NCI-H82 treated with DMSO at 0.1 percent for 48 hours (cell line): Measurements from ENCODE around the gene SCOC.
A peak's percentile ranks its signal among the peaks of the same experiment; 100 is the strongest.
"Not testable (repeated sequence)": the region's sequence is repeated elsewhere in the genome, so short reads cannot be mapped to it uniquely, and the experiment has no call there.

Experiments used
- DNase-seq: peaks from one replicate; lab custom pipeline; 2025; ENCODE audit not compliant: unreplicated experiment; lab: John Stamatoyannopoulos, UW

The SCOC gene

DNA sequence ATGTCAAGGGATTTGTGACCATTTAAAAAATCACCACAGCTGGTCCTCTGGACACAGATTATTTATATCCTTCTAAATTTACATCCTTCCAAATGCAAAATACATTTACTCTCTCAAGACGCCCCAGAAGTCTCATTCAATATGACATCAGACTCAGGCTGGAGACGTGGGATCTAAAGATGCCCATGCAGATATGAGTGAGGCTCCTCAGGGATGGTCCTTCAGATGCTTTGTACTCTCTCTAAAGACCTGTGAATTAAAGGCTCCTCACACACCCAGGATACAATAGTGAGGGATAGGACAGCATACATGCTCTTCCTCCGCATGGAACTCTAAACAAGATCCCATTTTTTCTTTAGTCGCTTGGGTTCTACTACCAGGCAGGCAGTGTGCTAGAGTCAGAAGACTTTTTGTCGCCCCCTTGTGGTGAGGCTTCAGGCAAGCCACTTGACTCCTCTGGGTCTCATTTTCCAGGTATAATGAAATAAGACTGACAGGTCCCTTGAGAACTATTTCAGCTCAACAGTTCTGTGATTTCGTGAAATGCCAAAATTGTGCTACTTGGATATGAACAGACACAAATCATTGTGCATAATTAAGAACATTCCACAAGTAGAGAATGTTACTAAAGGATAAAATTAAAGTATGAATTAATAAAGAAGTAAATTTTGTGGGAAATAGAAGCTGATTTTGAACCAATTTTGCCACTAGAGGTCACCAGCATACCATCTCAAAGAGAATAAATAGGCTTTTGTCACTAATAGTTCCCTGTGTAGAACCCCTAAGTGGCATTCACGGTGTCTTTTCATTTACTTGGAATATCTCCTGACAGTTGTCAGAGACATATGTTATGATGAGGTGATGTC is 13.7 kb upstream of the SCOC start:
- DNase-seq: peak; percentile 46

DNA sequence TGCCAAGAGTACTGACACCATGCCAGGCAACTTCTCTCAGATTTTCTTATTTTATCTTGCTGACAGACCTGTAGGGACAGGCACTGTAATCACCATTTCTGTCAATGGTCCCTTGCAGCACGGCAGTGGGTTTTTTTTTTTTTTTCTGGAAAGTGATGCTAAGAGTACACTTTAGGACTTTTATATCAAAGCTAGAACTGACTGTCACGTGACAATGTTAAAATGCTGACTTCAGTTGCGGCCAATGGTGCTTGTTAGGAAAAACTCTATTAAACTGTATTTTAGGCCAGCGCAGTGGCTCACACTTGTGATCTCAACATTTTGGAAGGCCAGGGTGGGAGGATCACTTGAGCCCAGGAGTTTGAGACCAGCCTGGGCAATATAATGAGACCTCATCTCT is 12.3 kb upstream of the SCOC start:
- no peak for DNase-seq

DNA sequence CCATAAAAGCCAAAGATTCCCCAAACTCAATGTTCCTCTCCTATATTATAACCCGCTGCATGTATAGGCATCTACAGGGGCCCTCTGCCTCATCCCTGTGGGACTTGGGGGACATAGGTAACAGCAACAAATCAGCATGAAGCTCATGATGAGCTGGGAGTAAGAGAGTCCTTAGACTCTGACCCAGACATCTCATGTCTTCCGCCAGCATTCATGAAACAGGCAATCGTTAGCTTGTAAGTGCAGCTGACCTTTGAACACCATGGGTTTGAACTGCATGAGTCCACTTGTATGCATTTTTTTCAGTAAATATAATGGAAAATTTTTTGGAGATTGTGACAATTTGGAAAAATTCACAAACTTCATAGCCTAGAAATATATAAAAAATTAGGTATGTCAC is 10.4 kb upstream of the SCOC start:
- no peak for DNase-seq

DNA sequence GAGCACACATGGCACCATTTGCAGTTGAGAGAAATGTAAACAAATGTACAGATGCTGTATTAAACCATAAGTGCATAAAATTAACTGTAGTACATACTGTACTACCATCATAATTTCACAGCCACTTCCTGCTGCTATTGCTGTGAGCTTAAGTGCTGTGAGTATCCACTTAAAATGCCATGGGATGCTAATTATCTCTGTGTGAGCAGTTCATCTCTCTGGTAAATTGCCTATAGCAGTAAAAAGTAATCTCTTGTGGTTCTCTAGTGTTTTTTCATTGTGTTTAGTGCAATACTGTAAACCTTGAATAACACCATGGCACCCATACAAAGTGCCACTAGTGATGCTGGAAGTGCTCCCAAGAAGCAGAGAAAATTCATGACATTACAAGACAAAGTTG is 9.9 kb upstream of the SCOC start:
- no peak for DNase-seq

DNA sequence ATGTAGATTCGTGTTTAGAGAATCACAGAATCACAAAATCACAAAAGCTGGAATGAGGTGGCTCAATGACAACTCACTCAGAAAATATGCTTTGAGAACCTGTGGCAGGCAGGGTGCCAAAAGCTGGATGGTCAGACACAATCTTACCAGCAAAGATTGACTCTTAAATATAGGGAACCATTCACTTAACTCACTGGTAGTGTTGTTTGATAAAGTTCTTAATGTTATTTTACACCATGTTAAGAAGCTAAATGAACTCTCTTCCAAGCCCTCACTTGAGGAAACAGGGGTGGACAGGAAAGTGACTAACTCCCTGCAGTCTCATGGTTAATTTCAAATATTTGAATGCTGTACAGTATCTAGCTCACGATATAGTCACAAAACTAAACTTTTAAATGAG is 5.7 kb upstream of the SCOC start:
- no peak for DNase-seq

DNA sequence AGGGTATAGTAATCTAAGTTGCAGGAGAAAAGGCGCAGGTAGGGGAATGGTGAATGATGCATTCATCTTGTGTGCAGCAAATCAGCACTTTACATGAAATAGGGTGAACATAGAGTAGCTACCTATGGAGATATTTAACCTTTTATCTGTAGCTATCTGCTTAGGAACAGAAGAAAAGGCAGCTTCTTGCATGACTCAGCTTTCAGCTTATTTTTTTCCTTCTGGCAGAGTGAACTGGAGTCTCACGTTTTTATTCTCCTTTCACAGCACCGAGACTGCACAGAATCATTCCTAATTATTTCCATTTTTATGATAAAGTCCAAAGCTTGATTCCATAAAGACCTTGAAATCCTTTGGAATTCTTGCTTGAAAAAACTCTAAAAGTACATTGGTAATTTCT is 4.8 kb upstream of the SCOC start:
- DNase-seq: no peak

DNA sequence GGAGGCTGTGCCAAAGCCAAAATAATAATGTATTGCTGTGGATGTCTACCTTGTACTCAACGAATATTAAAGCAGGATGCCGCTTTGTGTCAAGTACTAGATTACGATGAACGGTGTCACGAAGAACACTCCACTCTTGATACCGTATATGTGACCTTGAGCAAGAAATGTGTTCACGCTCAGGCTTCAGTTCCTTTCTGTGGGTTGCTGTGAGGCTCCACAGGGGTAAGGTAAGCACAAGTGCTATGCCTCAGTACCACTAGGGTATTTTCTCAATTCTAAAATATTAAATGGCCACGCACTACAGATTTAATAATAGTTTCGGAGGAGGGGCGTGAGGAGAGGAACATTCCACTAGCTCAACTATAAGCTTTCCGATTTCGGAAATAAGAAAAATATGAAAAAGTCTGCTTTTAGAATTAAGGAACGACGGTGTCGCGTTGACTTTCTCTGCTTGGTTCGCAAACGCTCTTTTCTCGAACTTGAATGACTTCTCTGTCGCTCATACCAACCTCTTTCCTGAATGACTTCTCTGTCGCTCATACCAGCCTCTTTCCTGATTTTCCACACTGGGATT is 607 bp upstream of the SCOC start:
- DNase-seq: no peak

DNA sequence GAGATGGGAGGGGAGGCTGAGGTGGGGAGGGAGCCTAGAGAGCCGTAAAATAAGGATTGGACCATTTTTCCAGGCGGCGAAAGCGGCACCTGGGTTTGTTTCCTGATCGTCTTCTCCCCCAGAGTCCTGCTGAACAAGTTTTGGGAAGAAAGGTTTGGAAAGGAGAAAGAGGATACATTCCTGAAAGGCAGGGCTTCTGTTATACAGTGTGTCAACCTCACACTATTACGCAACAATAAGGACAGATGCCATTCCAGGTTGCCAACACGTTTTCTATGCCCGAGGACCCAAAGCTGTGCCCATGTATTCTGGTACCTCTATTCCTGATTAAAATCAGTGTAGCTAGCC is 658 bp downstream of the SCOC start:
- DNase-seq: no peak

DNA sequence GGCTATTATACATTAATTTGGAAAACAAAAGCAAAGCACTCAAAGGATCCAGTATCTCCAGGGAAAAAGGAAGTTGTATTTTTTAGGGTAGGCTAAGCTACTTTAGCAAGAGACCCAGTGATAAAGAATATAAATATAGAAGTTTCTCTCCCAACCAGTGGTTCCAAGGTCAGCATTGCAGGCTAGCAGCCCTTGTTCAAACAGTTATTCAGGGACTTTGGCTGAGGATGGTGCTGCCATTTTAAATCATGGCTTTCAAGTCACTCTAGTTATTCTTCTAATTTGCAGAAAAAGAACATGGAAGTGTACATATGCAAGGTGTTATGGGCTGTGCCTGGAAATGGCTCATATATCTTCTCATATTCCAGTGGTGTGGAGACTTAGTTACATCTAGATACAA is 9.3 kb downstream of the SCOC start:
- DNase-seq: no peak

DNA sequence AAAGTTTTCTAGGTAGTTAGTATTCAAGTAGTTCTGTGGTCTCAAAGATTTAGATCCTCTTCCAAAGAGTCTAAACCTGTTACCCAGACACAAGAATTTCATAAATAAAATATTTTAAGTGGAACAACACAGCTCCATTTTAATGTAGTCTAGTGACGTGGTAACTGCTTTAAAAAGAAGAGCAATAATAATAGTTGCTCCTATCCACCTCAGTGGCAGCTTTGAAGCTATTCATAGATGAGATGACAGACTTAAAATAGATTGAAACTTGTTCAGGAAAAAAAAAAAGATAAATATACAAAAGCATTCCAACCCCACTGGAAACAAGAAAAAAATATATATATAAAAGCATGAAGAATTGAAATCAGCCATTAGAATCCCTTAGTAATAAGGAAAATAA is 14.6 kb downstream of the SCOC start:
- DNase-seq: no peak

DNA sequence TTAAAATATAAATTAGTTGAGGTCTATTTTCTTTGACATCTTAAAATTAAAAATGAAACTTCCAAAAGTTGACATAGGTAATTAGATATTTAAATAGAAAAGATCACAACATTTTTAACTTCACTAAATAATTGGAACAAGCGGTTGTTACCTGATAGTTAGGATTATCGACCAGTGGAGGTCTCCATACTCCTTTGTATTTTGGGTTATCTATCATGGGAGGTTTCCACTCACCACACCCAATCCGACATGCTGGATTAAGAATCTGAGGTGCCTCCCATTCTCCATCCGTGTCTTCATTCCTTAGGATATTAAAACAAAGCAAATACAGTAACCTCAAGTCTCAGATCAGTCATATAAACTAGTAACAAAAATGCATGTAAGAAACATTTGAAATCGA is 22.2 kb downstream of the SCOC start:
- DNase-seq: no peak

DNA sequence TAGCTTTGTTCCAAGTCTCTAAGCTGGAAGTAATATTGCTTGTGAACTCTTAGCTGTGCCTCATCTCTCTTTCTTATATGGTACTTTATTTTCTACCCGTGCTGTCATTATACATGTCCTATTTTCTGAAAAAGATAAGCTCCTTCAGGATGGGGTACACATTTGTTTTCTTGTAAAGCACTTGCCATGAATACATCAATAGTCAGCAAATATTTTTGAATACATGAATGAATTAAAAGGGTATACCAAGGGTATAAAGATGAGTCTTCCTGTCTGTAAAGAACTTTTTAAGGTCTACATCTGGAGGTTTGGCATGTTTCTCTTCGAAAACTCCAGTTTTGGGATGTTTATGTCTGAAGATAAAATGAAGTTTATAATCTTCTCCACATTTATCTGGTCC is 26.7 kb downstream of the SCOC start:
- no peak for DNase-seq

DNA sequence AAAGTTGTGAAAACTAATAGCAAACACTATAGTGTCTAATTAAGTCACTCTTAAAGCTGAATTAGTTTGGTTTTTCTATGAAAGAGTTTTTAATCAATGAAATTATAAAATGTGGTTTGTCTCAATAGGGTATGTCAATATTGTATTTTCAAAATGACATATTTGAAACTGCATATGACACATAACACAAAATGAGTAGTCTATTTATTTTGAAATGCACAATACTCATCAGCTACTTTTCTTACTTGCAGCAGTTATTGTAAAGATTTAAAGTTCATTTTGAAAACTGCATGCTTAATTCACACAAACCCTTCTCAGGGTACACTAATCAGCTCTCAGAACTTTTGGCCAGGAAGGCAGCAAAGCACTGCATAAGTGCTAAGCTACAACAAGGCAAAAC is 32.8 kb downstream of the SCOC start:
- no peak for DNase-seq

DNA sequence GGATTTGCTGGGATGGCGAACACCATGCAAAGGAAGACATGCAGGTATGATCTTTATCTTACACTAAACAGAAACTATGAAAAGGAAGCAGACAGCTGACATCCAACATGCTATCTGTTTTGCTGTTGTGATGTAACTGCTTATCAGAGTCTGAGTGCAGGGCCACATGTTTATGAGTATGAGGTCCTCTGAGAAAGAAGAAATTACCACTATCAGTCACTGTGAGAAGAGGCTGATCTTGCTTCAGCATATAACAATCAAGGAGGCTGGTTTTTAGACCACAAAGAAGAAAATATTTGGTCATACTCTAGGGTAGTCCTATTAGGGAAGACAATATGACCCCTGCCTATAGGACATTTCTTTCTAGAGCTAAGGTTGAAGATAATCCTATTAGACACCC is 35.5 kb downstream of the SCOC start:
- no peak for DNase-seq

DNA sequence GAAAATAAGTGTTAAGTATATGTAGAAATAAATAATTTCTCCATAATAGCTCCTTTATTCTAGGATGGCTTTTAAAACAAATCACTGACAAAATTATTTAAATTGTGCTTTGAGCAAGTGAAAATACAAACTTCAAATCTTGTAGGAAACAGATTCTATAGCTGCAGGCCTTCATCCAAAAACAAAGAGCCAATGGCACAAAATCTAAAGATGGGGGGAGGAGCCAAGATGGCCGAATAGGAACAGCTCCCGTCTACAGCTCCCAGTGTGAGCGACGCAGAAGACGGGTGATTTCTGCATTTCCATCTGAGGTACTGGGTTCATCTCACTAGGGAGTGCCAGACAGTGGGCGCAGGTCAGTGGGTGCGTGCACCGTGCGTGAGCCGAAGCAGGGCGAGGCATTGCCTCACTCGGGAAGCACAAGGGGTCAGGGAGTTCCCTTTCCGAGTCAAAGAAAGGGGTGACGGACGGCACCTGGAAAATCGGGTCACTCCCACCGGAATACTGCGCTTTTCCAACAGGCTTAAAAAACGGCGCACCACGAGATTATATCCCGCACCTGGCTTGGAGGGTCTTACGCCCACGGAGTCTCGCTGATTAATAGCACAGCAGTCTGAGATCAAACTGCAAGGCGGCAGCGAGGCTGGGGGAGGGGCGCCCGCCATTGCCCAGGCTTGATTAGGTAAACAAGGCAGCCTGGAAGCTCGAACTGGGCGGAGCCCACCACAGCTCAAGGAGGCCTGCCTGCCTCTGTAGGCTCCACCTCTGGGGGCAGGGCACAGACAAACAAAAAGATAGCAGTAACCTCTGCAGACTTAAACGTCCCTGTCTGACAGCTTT is 39.9 kb downstream of the SCOC start:
- DNase-seq: not testable (repeated sequence)

DNA sequence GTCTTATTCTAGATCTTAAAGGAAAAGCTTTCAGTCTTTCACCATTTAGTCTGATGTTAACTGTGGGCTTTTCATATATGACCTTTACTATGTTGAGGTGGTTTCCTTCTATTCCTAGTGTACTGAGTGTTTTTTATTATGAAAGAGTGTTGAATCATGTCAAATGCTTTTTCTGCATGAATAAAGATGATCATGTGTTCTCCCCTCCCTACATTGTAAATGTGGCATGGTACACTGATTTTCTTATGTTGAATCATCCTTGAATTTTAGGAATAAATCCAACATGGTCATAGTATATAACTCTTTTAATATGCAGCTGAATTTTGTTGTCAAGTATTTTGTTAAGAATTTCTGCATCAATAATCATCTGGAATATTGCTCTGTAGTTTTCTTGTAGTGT is 49.7 kb downstream of the SCOC start:
- DNase-seq: no peak

DNA sequence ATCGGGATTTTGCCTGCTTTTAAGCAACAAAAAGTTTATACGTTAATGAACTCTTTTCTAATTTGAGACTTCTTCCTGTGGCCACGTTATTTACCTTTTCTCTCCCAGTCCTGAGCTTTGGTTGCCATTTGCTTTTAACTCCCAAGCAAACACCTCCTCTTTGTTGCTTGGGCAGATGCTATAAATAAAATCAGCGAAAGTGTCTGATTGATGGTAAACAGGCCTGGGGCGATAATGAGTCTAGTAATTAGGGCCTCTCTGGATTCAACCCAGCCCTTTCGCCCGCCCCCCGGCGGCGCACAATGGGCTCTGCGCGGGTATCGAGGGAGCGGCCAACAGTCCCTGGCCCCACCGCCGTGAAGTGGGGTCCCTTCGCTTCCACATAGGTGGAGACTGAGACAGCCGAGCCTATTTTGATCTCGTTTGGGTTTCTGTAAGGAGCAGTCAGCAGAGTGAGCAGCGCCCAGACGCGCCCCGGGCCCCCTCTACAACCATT is 53.2 kb downstream of the SCOC start:
- peak; percentile 51 for DNase-seq

DNA sequence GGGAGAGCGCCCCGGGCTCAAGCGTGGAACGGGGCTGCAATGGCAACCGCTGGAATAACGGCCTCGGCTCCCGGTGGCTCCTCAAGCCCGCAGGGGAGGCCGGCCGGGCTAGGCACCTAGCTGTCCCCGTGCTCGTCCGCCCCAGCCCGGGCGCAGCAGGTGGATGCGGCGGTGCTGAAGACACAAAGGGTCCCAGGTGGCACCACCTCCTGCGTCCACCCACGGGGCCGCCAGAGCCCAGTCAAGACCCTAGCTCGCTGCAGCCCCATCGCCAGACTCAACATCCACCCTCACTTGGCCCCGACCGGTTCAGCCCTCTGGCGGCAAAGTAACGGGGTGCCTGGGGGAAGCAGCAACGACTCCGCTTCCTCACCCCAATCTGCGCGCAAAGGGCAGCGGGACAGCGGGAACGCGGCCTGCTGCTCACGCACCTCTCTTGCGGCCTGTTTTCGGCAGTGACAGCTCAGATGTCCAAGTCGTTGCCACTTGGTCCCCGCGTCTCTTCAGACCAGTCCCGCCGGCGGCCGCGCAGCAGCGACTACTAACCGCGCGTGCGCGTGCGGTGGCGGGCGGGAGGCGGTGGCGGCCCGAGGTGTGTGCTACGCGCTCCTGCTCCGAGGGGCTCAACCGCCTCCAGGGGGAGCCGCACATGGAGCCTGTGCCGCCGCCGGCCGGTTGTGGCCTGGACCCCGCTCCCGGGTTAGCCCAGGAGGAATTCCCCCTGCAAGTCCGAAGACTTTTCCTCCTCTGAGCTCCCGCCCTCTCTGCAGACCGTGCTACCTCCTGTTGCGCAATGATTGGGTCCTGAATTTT is 53.9 kb downstream of the SCOC start, which contains the start of gene CLGN:
Gene CLGN (minus strand): TSS at position 543 of the 813 bp plus-strand sequence. CDS start 14,570 bp downstream, outside the sequence.
- peak; percentile 65 for DNase-seq

DNA sequence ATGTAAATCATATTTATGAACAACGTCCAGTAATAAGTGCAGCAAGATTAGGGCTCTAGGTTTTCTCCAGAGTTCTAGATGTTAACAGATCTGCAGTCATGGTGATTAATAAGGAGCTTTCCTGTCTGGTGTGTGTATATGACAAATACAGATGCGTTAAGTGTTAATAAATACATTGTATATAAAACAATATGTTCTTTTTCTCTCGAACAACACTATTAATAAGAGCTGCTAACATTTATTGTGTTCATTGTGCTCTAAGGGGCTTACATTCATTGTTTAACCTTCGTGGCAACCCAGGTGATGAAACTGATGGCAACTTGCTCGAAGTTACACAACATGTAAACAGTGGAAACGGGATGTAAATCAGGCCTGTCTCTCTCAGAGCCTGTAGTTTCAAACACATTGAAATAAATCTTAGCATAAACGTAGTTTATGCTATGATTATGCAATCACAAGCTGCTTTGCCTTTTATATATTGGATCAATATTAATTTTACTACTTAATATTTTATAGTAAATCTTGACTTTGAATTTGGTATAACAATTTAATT is 54.5 kb downstream of the SCOC start:
- DNase-seq: no peak
